ENCODE data around the gene CACFD1.

DNA sequence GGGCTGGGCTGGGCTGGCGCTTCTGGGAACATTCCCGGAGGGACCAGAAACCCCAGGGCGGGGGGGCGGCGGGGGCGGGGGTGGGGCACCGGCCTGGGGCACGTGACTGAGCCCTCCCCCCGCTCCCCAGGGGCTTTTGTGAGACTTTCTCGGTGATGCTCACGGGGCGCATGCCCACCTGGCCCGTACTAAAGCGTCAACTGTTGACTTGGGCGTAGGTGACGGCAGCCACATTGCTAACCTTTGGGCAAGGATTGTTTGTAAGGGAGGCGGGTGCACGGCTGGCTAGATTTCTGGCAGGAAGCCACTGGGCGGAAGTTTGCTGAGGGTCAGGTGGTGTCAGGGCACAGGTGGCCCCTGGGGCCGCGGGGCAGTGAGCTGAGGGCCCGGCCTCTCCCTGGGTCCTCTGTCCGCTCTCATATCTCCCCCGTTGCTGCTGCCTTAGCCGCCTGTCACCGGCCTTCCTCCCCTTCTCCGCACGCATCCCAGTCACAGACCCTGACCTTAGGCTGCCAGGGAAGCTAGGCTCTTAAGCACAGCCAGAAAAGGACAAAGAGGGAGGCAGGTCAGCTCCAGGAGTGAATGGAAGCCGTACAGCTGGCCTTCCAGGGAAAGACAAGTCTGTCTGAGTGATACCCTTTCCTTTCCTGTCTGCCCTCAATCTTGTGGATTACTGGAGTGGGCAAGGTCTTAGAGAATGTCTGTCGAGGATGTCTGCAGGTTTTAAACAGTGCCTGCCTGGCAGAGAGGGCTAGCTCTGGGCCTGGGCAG, 812 bp downstream of the CACFD1 start:
- no peak for TF ChIP-seq EZH2 (IDR thresholded peaks at IDR 0.05; ENCODE audit: borderline replicate concordance, low read length)
- TF ChIP-seq, protein P1, sequence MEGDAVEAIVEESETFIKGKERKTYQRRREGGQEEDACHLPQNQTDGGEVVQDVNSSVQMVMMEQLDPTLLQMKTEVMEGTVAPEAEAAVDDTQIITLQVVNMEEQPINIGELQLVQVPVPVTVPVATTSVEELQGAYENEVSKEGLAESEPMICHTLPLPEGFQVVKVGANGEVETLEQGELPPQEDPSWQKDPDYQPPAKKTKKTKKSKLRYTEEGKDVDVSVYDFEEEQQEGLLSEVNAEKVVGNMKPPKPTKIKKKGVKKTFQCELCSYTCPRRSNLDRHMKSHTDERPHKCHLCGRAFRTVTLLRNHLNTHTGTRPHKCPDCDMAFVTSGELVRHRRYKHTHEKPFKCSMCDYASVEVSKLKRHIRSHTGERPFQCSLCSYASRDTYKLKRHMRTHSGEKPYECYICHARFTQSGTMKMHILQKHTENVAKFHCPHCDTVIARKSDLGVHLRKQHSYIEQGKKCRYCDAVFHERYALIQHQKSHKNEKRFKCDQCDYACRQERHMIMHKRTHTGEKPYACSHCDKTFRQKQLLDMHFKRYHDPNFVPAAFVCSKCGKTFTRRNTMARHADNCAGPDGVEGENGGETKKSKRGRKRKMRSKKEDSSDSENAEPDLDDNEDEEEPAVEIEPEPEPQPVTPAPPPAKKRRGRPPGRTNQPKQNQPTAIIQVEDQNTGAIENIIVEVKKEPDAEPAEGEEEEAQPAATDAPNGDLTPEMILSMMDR (conservative IDR thresholded peaks at IDR 0.05 in 1 of 2, IDR thresholded peaks at IDR 0.05 in 1 of 2; ENCODE audit: extremely low read depth in 1 of 2, insufficient read depth in 1 of 2, low read depth in 1 of 2, low read length in 2 of 2) = no peak

Measured in mammary epithelial cell (primary cell).